Astrocyte (in vitro differentiated cells and primary cell): Measurements from ENCODE around the gene TMTC2. TPM values are rescaled to one million over a fixed set of nuclear protein-coding genes. Genes with fewer than 3 reads are reported as not detected.

Source experiments
- DNase-seq: peaks from one replicate; pipeline ENCODE4 v3.0.0-alpha.2; 2010; ENCODE audit warnings: low read depth
- FAIRE-seq: peaks from 2 replicates; lab custom pipeline; 2011; peaks lifted over from hg19 to GRCh38; lab: Jason Lieb, UNC
- H2AFZ ChIP-seq: 2 replicates; pipeline ENCODE4 v1.6.0; 2012; ENCODE audit warnings: low read depth, low read length, inconsistent platforms
- H3K27ac ChIP-seq: 2 replicates; pipeline ENCODE4 v1.5.1; 2011; ENCODE audit warnings: low read depth, low read length, inconsistent platforms
- H3K27me3 ChIP-seq: 2 replicates; pipeline ENCODE4 v1.6.0; 2011; ENCODE audit warnings: low read length, inconsistent platforms; ENCODE audit not compliant: insufficient read depth
- H3K36me3 ChIP-seq: 2 replicates; pipeline ENCODE4 v1.5.1; 2011; ENCODE audit warnings: low read length, inconsistent platforms; ENCODE audit not compliant: insufficient read depth
- H3K4me1 ChIP-seq: 2 replicates; pipeline ENCODE4 v1.5.1; 2011; ENCODE audit warnings: low read length, inconsistent platforms; ENCODE audit not compliant: insufficient read depth
- H3K4me2 ChIP-seq: 2 replicates; pipeline ENCODE4 v1.6.0; 2012; ENCODE audit warnings: low read length, inconsistent platforms
- H3K4me3 ChIP-seq: 2 replicates; pipeline ENCODE4 v1.5.1; 2011; ENCODE audit warnings: low read depth, mild to moderate bottlenecking, low read length, inconsistent platforms; ENCODE audit not compliant: insufficient read depth
- H3K79me2 ChIP-seq: 2 replicates; pipeline ENCODE4 v1.6.0; 2012; ENCODE audit warnings: mild to moderate bottlenecking, low read length, inconsistent platforms; ENCODE audit not compliant: insufficient read depth
- H3K9ac ChIP-seq: 2 replicates; pipeline ENCODE4 v1.6.0; 2012; ENCODE audit warnings: mild to moderate bottlenecking, low read length, inconsistent platforms
- H3K9me3 ChIP-seq: 2 replicates; pipeline ENCODE4 v1.5.1; 2012; ENCODE audit warnings: low read depth, mild to moderate bottlenecking, low read length, inconsistent platforms; ENCODE audit not compliant: insufficient read depth
- H4K20me1 ChIP-seq: 2 replicates; pipeline ENCODE4 v1.6.0; 2012; ENCODE audit warnings: low read length, inconsistent platforms; ENCODE audit not compliant: insufficient read depth
- H3K27ac Mint-ChIP-seq: one replicate; pipeline ENCODE4 v1.8.0; 2021; ENCODE audit warnings: mild to moderate bottlenecking, mixed read lengths; ENCODE audit not compliant: unreplicated experiment
- H3K27me3 Mint-ChIP-seq: one replicate; pipeline ENCODE4 v1.8.0; 2021; ENCODE audit warnings: low read depth, mixed read lengths; ENCODE audit not compliant: unreplicated experiment
- H3K36me3 Mint-ChIP-seq: one replicate; pipeline ENCODE4 v1.8.0; 2021; ENCODE audit warnings: low read depth, mixed read lengths; ENCODE audit not compliant: unreplicated experiment
- H3K4me1 Mint-ChIP-seq: one replicate; pipeline ENCODE4 v1.8.0; 2021; ENCODE audit warnings: low read depth, mixed read lengths; ENCODE audit not compliant: unreplicated experiment
- H3K4me3 Mint-ChIP-seq: one replicate; pipeline ENCODE4 v1.8.0; 2021; ENCODE audit warnings: mild to moderate bottlenecking, moderate library complexity, mixed read lengths; ENCODE audit not compliant: unreplicated experiment
- H3K9me3 Mint-ChIP-seq: one replicate; pipeline ENCODE4 v1.8.0; 2021; ENCODE audit warnings: mild to moderate bottlenecking, mixed read lengths; ENCODE audit not compliant: unreplicated experiment
- EZH2 ChIP-seq: IDR thresholded peaks from 2 replicates; pipeline ENCODE4 v1.6.1; 2012; ENCODE audit warnings: mild to moderate bottlenecking, low read length, inconsistent platforms; ENCODE audit not compliant: insufficient read depth
- total RNA-seq: library from RNA; stranded (reverse); gene quantifications from 2 replicates; pipeline ENCODE4 v1.2.1, GENCODE V29; 2021
- TF ChIP-seq, protein P1 (sequence below): IDR thresholded peaks from 2 replicates; pipeline ENCODE4 v1.5.1; 2011; ENCODE audit warnings: low read depth, mild to moderate bottlenecking, inconsistent platforms, low read length, moderate library complexity; ENCODE audit not compliant: insufficient read depth

Gene TMTC2
- total RNA-seq, 1 donor from 2014 or later = 2.2 TPM

GRCh38 chr12:83147341-83147740 is 460.6 kb downstream of the TMTC2 start:
- Histone ChIP-seq H3K4me3 (no peak overlapping the region), H3K79me2 (no peaks in the 10 kb centered on the region), H3K9ac (no peak overlapping the region), H3K9me3 (no peaks in the 10 kb centered on the region), H3K27ac (no peak overlapping the region), H3K36me3 (no peaks in the 10 kb centered on the region), H4K20me1 (no peaks in the 10 kb centered on the region), H2AFZ (no peak overlapping the region), H3K4me2 (no peak overlapping the region), H3K27me3 (no peaks in the 10 kb centered on the region), H3K4me1 (no peaks in the 10 kb centered on the region)
- H3K9me3 Mint-ChIP-seq = no peaks in the 10 kb centered on the region
- H3K36me3 Mint-ChIP-seq = no peaks in the 10 kb centered on the region
- no peaks in the 10 kb centered on the region for H3K4me1 Mint-ChIP-seq
- DNase-seq (no peak), FAIRE-seq (no peak)
- H3K27me3 Mint-ChIP-seq = no peaks in the 10 kb centered on the region
- H3K4me3 Mint-ChIP-seq = no peak overlapping the region
- no peak overlapping the region for H3K27ac Mint-ChIP-seq
- TF ChIP-seq, protein P1, sequence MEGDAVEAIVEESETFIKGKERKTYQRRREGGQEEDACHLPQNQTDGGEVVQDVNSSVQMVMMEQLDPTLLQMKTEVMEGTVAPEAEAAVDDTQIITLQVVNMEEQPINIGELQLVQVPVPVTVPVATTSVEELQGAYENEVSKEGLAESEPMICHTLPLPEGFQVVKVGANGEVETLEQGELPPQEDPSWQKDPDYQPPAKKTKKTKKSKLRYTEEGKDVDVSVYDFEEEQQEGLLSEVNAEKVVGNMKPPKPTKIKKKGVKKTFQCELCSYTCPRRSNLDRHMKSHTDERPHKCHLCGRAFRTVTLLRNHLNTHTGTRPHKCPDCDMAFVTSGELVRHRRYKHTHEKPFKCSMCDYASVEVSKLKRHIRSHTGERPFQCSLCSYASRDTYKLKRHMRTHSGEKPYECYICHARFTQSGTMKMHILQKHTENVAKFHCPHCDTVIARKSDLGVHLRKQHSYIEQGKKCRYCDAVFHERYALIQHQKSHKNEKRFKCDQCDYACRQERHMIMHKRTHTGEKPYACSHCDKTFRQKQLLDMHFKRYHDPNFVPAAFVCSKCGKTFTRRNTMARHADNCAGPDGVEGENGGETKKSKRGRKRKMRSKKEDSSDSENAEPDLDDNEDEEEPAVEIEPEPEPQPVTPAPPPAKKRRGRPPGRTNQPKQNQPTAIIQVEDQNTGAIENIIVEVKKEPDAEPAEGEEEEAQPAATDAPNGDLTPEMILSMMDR = no peak
- no peak for TF ChIP-seq EZH2

DNA sequence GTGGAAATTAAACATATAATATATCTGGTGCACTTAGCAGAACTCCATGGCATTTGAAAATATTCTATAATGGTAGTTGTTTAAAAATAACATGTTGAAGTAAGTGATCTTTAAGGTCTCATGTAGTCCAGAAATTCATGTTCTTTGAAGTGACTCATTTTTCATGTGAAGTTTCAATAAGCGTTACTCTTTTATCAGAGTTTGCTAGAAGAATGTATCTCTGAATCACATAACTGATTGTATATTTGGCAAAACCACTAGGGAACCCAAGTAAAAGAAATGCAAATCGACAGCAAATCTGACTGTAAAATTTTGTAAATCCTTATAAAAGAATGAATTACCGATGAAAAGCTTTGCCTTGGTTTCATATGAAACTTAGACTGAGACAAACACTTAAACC is 463.3 kb downstream of the TMTC2 start:
- no peaks in the 10 kb centered on the region for H3K36me3 Mint-ChIP-seq
- H2AFZ ChIP-seq = no peak overlapping the region
- H3K36me3 ChIP-seq = no peaks in the 10 kb centered on the region
- DNase-seq (no peak), FAIRE-seq (no peak)
- no peaks in the 10 kb centered on the region for H3K27me3 Mint-ChIP-seq
- TF ChIP-seq, protein P1 = no peak
- no peak for TF ChIP-seq EZH2
- H3K9me3 Mint-ChIP-seq = no peaks in the 10 kb centered on the region
- H3K27me3 ChIP-seq = no peaks in the 10 kb centered on the region
- no peaks in the 10 kb centered on the region for H3K4me1 Mint-ChIP-seq
- H3K27ac Mint-ChIP-seq = no peak overlapping the region
- no peaks in the 10 kb centered on the region for H3K9me3 ChIP-seq
- no peak overlapping the region for H3K4me3 ChIP-seq
- H3K4me2 ChIP-seq = no peak overlapping the region
- H3K4me1 ChIP-seq = no peaks in the 10 kb centered on the region
- no peaks in the 10 kb centered on the region for H3K79me2 ChIP-seq
- H3K27ac ChIP-seq = no peak overlapping the region
- no peaks in the 10 kb centered on the region for H4K20me1 ChIP-seq
- no peak overlapping the region for H3K4me3 Mint-ChIP-seq
- H3K9ac ChIP-seq = no peak overlapping the region

- Mint-ChIP-seq H3K4me1 (no peaks in the 10 kb centered on the region), H3K36me3 (no peaks in the 10 kb centered on the region), H3K27me3 (no peaks in the 10 kb centered on the region), H3K27ac (no peak overlapping the region), H3K4me3 (no peak overlapping the region), H3K9me3 (no peaks in the 10 kb centered on the region)
- H2AFZ ChIP-seq = no peak overlapping the region
- TF ChIP-seq, protein P1 = no peak
- TF ChIP-seq EZH2 = no peak
- DNase-seq (no peak), FAIRE-seq (no peak)
- H3K4me2 ChIP-seq = no peak overlapping the region
- H3K27ac ChIP-seq = no peak overlapping the region
- H3K9ac ChIP-seq = no peak overlapping the region
- no peaks in the 10 kb centered on the region for H3K36me3 ChIP-seq
- H3K27me3 ChIP-seq = no peaks in the 10 kb centered on the region
- H3K79me2 ChIP-seq = no peaks in the 10 kb centered on the region
- no peak overlapping the region for H3K4me3 ChIP-seq
- no peaks in the 10 kb centered on the region for H4K20me1 ChIP-seq
- H3K4me1 ChIP-seq = no peaks in the 10 kb centered on the region
- no peaks in the 10 kb centered on the region for H3K9me3 ChIP-seq
Measured at GRCh38 chr12:83150465-83151189, 463.9 kb downstream of the TMTC2 start.
